Endodermal cell (in vitro differentiated cells): ENCODE results near the gene YIPF6. TPM values are rescaled to one million over a fixed set of nuclear protein-coding genes. Genes with fewer than 3 reads are reported as not detected.

Experiments used
- DNase-seq: peaks from one replicate; pipeline ENCODE4 v3.0.0-alpha.2; 2017
- H3K27ac ChIP-seq: 2 replicates; pipeline ENCODE4 v1.5.1; 2013; ENCODE audit warnings: mild to moderate bottlenecking, low read depth, low read length, moderate library complexity
- H3K27me3 ChIP-seq: 2 replicates; pipeline ENCODE4 v1.6.1; 2013; ENCODE audit warnings: mild to moderate bottlenecking, low read length, moderate library complexity; ENCODE audit not compliant: insufficient read depth, control insufficient read depth, poor library complexity, severe bottlenecking
- H3K36me3 ChIP-seq: 2 replicates; pipeline ENCODE4 v1.7.0; 2013; ENCODE audit warnings: mild to moderate bottlenecking, low read length, moderate library complexity; ENCODE audit not compliant: control insufficient read depth, insufficient read depth
- H3K4me1 ChIP-seq: one replicate; pipeline ENCODE4 v1.7.0; 2013; ENCODE audit warnings: low read length; ENCODE audit not compliant: control insufficient read depth, insufficient read depth
- H3K4me3 ChIP-seq: 2 replicates; pipeline ENCODE4 v1.5.1; 2013; ENCODE audit warnings: mild to moderate bottlenecking, low read length, moderate library complexity
- H3K9ac ChIP-seq: 2 replicates; pipeline ENCODE4 v1.6.1; 2013; ENCODE audit warnings: mild to moderate bottlenecking, low read length, moderate library complexity; ENCODE audit not compliant: poor library complexity, severe bottlenecking; ENCODE audit errors: extremely low read depth
- H3K9me3 ChIP-seq: 2 replicates; pipeline ENCODE4 v1.6.1; 2013; ENCODE audit warnings: mild to moderate bottlenecking, low read length, moderate library complexity; ENCODE audit not compliant: control insufficient read depth
- H3K27ac Mint-ChIP-seq: 2 replicates; pipeline ENCODE4 v1.8.0; 2020; ENCODE audit warnings: mixed read lengths
- H3K27me3 Mint-ChIP-seq: 2 replicates; pipeline ENCODE4 v1.8.0; 2021; ENCODE audit warnings: mild to moderate bottlenecking, mixed read lengths; ENCODE audit not compliant: insufficient read depth
- H3K36me3 Mint-ChIP-seq: 2 replicates; pipeline ENCODE4 v1.8.0; 2020; ENCODE audit warnings: low read depth, mixed read lengths
- H3K4me1 Mint-ChIP-seq: 2 replicates; pipeline ENCODE4 v1.8.0; 2020; ENCODE audit warnings: mixed read lengths
- H3K4me3 Mint-ChIP-seq: 2 replicates; pipeline ENCODE4 v1.8.0; 2020; ENCODE audit warnings: mild to moderate bottlenecking, moderate library complexity, mixed read lengths
- H3K9me3 Mint-ChIP-seq: 2 replicates; pipeline ENCODE4 v1.8.0; 2020; ENCODE audit warnings: mild to moderate bottlenecking, mixed read lengths
- WGBS, 2 experiments: methylation state at CpG; one replicate each; pipeline versions ENCODE4 v1.1.5 to v1.1.7; 2013; ENCODE audit warnings: missing lambda C conversion rate in 2 of 2, mixed read lengths in 1 of 2; ENCODE audit not compliant: insufficient coverage in 1 of 2, insufficient read length in 1 of 2; 5-methylcytosine and 5-hydroxymethylcytosine counted together
- total RNA-seq, 2 donors: library from RNA; stranded (reverse); fragmentation: NEBNext Ultra II Directional in 1 of 2; extraction: Animal tissue kit (Norgen Biotek cat#: 25700) in 1 of 2; gene quantifications; 2 replicates in 1 of 2; 3 replicates in 1 of 2; pipeline ENCODE4 v1.2.1, GENCODE V29; 2021
- TF ChIP-seq, protein P1 (sequence below): fragments of 200-600 bp; sonication (generic); conservative IDR thresholded peaks from 2 replicates; pipeline ENCODE4 v1.5.0; 2021; ENCODE audit warnings: antibody characterized with exemption, mild to moderate bottlenecking

Gene YIPF6
- total RNA-seq, 2 donors from 2014 or later: 36.9 to 40.7 TPM

DNA sequence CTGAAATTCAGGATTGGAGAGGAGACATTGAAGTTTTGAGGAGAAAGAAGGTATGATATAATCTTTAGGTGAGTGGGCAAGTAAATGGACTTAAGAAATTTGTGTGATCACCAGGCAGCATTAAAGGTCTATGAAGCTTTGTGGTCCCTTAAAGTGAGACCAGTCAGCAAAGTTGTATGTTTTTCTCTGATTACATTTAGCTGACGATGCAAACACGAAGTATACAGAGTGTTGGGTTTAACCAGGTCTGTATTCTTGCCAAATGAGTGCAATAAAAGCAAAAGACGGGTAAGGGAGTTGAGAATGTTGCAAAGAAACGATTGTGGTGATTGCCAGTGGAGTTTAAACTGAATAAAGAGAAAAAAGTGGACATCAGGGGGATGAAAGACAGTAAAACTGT is 11.6 kb upstream of the YIPF6 start:
- TF ChIP-seq, protein P1, sequence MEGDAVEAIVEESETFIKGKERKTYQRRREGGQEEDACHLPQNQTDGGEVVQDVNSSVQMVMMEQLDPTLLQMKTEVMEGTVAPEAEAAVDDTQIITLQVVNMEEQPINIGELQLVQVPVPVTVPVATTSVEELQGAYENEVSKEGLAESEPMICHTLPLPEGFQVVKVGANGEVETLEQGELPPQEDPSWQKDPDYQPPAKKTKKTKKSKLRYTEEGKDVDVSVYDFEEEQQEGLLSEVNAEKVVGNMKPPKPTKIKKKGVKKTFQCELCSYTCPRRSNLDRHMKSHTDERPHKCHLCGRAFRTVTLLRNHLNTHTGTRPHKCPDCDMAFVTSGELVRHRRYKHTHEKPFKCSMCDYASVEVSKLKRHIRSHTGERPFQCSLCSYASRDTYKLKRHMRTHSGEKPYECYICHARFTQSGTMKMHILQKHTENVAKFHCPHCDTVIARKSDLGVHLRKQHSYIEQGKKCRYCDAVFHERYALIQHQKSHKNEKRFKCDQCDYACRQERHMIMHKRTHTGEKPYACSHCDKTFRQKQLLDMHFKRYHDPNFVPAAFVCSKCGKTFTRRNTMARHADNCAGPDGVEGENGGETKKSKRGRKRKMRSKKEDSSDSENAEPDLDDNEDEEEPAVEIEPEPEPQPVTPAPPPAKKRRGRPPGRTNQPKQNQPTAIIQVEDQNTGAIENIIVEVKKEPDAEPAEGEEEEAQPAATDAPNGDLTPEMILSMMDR: no peak
- Mint-ChIP-seq H3K27ac (no peak overlapping the region), H3K4me1 (no peaks in the 10 kb centered on the region), H3K27me3 (no peaks in the 10 kb centered on the region), H3K9me3 (peaks cover 28% of the 10 kb centered on the region), H3K36me3 (no peaks in the 10 kb centered on the region), H3K4me3 (no peak overlapping the region)
- DNase-seq: no peak
- no peaks in the 10 kb centered on the region for H3K36me3 ChIP-seq
- no peak overlapping the region for H3K4me3 ChIP-seq
- no peaks in the 10 kb centered on the region for H3K27me3 ChIP-seq
- H3K9me3 ChIP-seq: no peaks in the 10 kb centered on the region
- WGBS, 2 experiments: 84% methylated on average over 4 of the region's 4 CpGs; no CpG with 5 or more reads in 1 of the 2 experiments
- no peak overlapping the region for H3K27ac ChIP-seq
- H3K9ac ChIP-seq: no peak overlapping the region
- H3K4me1 ChIP-seq: no peaks in the 10 kb centered on the region

DNA sequence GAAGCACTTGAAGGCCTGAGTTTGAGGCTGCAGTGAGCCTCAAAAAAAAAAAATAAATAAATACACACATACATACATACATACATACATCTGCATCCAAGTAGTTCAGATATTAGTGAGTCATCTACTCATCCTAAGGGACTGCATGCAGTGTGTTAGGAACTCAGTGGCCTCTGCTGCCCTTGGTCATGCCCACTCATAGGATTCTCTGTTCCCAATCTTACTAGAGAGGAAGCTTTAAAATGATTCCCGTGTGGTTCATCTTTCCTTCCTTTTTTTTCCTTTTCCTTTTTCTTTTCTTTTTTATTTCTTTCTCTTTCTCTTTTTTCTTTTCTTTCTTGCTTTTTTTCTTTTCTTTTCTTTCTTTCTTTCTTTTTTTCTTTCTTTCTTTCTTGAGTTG is 10.9 kb upstream of the YIPF6 start:
- Histone ChIP-seq H3K36me3 (no peaks in the 10 kb centered on the region), H3K4me3 (no peak overlapping the region), H3K9ac (no peak overlapping the region), H3K4me1 (no peaks in the 10 kb centered on the region), H3K9me3 (no peaks in the 10 kb centered on the region), H3K27me3 (no peaks in the 10 kb centered on the region), H3K27ac (no peak overlapping the region)
- no peaks in the 10 kb centered on the region for H3K4me1 Mint-ChIP-seq
- no peak for DNase-seq
- no peak overlapping the region for H3K4me3 Mint-ChIP-seq
- TF ChIP-seq, protein P1: no peak
- no peaks in the 10 kb centered on the region for H3K36me3 Mint-ChIP-seq
- 100% methylated on average over 1 of the region's 1 CpG; no CpG with 5 or more reads in 1 of the 2 experiments for WGBS, 2 experiments
- H3K9me3 Mint-ChIP-seq: peaks cover 31% of the 10 kb centered on the region
- no peaks in the 10 kb centered on the region for H3K27me3 Mint-ChIP-seq
- no peak overlapping the region for H3K27ac Mint-ChIP-seq

DNA sequence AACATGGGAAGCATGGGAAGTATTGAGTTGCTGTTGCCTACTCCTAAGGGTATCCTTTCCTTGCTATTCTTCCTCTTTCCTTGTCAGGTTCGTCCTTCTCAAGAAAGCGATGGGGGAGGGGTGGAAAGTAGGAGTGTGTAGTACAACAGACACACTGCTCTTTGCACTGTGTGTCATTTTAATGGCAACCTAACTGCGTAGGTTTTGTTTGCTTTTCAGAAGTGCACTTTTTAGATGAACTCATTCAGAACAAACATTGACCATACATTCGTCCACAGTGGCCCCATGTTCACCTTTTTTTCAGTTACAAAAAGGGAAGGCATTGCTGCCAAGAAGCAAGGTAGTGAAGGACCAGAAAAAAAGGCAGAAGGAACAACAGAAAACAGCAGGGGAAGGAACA is 10.2 kb upstream of the YIPF6 start:
- no peak for DNase-seq
- no peaks in the 10 kb centered on the region for H3K4me1 Mint-ChIP-seq
- H3K9me3 Mint-ChIP-seq: peaks cover 32% of the 10 kb centered on the region
- 95% methylated on average over 2 of the region's 4 CpGs; no CpG with 5 or more reads in 1 of the 2 experiments for WGBS, 2 experiments
- Histone ChIP-seq H3K27me3 (no peaks in the 10 kb centered on the region), H3K4me3 (no peak overlapping the region), H3K9me3 (no peaks in the 10 kb centered on the region), H3K27ac (no peak overlapping the region), H3K9ac (no peak overlapping the region), H3K4me1 (no peaks in the 10 kb centered on the region), H3K36me3 (no peaks in the 10 kb centered on the region)
- TF ChIP-seq, protein P1: no peak
- H3K27me3 Mint-ChIP-seq: no peaks in the 10 kb centered on the region
- no peak overlapping the region for H3K4me3 Mint-ChIP-seq
- no peaks in the 10 kb centered on the region for H3K36me3 Mint-ChIP-seq
- H3K27ac Mint-ChIP-seq: no peak overlapping the region
